Measurements from ENCODE around the gene TMEM69.
"Not testable (repeated sequence)": the region's sequence is repeated elsewhere in the genome, so short reads cannot be mapped to it uniquely, and the experiment has no call there.

Gene TMEM69

DNA sequence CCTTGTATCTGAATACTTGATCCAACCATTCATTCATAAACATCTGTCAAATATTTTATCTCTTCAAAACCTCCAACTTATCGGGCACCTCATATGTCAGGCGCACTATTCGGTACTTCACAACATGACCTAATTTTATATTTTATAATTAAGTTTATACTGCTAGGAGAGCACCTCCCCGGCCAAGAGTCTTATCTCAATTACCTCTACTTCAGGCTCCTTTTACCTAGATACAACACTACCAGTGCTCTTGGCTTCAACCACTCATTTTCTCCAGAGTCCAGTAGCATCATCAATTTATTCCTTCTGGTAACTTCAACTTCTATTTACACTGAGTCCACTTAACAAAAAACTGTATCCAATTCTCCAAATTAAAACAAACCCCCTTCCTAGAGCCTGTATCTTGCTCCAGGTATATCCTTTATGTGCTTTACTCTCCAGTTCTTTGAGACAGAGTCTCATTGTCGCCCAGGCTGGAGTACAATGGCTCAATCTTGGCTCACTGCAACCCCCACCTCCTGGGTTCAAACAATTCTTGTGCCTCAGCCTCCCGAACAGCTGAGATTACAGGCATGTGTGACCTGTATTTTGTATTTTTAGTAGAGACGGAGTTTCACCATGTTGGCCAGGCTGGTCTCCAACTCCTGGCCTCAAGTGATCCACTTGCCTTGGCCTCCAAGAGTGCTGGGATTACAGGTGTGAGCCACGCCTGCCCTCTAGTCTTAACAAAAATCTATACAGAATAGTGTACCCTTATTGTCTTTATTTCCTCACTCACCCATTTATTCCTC is 20.5 kb upstream of the TMEM69 start:
- FAIRE-seq, result no peak
- DNase-seq (ENCODE audit: insufficient read length, low spot score), result no peak
- TF ChIP-seq, protein P1, sequence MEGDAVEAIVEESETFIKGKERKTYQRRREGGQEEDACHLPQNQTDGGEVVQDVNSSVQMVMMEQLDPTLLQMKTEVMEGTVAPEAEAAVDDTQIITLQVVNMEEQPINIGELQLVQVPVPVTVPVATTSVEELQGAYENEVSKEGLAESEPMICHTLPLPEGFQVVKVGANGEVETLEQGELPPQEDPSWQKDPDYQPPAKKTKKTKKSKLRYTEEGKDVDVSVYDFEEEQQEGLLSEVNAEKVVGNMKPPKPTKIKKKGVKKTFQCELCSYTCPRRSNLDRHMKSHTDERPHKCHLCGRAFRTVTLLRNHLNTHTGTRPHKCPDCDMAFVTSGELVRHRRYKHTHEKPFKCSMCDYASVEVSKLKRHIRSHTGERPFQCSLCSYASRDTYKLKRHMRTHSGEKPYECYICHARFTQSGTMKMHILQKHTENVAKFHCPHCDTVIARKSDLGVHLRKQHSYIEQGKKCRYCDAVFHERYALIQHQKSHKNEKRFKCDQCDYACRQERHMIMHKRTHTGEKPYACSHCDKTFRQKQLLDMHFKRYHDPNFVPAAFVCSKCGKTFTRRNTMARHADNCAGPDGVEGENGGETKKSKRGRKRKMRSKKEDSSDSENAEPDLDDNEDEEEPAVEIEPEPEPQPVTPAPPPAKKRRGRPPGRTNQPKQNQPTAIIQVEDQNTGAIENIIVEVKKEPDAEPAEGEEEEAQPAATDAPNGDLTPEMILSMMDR (IDR thresholded peaks at IDR 0.05; ENCODE audit: insufficient read depth, missing control alignments), result no peak

DNA sequence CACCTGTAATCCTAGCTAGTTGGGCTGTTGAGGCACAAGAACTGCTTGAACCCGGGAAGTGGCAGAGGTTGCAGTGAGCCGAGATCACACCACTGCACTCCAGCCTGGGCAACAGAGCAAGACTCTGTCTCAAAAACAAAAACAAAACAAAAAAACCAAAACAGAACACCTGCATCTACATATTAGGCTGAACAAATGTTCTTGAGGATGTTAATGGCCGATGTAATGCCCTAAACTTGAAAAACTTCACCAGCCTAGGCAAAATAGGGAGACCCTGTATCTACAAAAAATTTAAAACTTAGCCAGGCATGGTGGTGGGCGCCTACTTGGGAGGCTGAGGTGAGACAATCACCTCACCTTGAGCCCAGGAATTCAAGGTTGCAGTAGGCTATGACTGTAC is 19.5 kb upstream of the TMEM69 start:
- DNase-seq (ENCODE audit: insufficient read length, low spot score) (no peak), FAIRE-seq (no peak)
- TF ChIP-seq, protein P1 (IDR thresholded peaks at IDR 0.05; ENCODE audit: insufficient read depth, missing control alignments), result no peak

DNA sequence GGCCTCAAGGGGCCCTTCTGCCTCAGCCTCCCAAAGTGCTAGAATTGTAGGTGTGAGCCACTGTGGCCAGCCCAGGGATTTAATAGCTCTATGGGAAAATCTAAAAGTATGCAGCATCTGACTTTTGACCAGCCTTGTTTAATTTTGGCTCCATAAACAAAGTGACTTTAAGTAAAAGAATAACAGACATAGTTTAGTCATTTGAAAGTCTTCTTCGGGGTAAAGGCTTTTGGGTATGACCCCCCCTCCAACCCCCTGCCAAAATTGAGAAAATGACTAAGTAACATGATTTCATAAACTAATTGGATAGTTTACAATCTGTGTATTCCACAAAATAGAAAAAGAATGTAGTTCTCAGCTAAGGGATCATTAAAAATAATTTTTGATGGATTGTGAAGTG is 18.6 kb upstream of the TMEM69 start:
- DNase-seq (ENCODE audit: insufficient read length, low spot score) (no peak), FAIRE-seq (no peak)

DNA sequence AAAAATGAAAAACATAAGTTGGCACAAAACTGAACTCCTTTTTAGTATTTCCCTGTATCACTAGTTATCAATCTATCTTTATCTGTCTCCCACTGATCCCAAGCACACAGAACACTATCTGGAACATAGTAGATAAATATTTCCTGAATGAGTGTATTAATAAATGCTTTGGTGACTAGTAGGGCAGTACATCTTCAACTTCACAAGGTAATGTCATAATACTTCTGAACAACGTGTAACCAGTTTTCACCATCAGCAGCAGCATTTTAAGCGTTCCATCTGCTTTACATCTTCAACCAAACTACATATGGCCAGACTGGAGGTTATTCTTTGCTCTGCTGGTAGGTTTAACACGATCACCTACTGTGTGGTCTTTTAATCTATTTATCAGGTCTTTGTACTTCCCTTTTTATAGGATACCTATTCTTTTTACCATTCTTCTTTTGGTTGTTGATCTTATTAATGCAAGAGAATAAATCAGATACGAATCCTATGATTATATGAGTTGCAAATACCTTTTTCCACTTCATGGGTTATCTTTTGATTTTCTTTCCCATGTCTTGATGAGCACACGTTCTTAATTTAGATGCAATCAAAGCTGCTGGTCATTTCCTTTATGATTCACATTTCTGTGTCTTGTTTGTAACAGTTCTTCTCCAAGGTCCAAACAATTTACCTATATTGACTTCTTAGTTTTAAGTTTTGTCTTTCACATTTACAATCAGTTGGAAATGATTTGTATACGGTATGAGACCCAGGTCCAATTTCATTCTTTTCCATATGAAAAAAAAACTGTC is 17.9 kb upstream of the TMEM69 start:
- TF ChIP-seq, protein P1 (IDR thresholded peaks at IDR 0.05; ENCODE audit: insufficient read depth, missing control alignments), result no peak
- FAIRE-seq, result no peak
- DNase-seq (ENCODE audit: insufficient read length, low spot score), result no peak

More for the DNA sequence above, 18.6 kb upstream of the TMEM69 start:
- TF ChIP-seq, protein P1 (IDR thresholded peaks at IDR 0.05; ENCODE audit: insufficient read depth, missing control alignments), result no peak

DNA sequence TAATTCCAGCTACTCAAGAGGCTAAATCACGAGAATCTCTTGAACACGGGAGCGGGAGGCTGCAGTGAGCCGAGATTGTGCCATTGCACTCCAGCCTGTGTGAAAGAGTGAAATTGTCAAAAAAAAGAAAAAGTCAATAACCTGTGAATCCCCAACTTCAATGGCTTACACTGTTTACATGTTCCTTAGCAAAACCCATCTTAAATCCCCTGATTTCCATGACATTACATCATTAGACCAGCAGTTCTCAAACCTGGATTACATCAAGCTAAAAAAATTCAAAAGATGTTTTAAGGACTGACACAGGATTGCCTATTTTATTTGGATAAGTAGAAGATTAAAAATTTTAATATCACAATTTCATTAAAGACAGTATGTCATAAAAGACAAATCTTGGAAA is 14.0 kb upstream of the TMEM69 start:
- DNase-seq (ENCODE audit: insufficient read length, low spot score) (no peak), FAIRE-seq (no peak)
- TF ChIP-seq, protein P1 (IDR thresholded peaks at IDR 0.05; ENCODE audit: insufficient read depth, missing control alignments), result no peak

DNA sequence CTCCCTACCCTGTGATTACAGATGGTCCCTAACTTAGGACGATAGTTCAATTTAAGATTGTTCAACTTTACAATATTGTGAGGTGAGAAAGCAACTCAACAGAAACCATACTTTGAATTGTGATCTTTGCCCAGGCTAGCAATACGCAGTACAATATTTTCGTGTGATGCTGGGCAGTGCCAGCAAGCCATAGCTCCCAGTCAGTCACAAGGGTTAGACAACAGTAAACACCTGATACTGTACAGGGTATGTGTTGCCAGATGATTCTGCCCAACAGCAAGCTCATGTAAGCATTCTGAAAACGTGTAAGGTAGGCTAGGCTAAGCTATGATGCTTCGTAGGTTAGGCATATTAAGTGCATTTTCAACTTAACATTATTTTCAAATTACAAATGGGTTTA is 13.5 kb upstream of the TMEM69 start:
- FAIRE-seq (no peak), DNase-seq (ENCODE audit: insufficient read length, low spot score) (no peak)
- TF ChIP-seq, protein P1 (IDR thresholded peaks at IDR 0.05; ENCODE audit: insufficient read depth, missing control alignments), result no peak

DNA sequence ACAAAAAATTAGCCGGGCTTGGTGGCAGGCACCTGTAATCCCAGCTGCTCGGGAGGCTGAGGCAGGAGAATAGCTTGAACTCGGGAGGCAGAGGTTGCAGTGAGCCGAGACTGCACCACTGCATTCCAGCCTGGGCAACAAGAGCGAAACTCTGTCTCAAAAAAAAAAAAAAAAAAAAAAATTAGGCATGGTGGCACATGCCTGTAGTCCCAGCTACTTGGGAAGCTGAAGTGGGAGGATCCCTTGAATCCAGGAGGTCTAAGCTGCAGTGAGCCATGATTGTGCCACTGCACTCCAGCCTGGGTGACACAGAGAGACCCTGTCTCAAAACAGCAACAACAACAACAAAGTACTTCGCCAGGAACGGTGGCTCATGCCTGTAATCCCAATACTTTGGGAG is 11.4 kb upstream of the TMEM69 start:
- FAIRE-seq; DNase-seq (ENCODE audit: insufficient read length, low spot score): not testable (repeated sequence)

Data from D721Med (cell line).